Activated T-helper 1 cell treated with anti-CD3 and anti-CD28 coated beads, Interleukin-12 subunit alpha, Interleukin-12 subunit beta, Interleukin-2, Interleukin-4 antibody, amounts not matched to agents 30 ng/mL and 10 ng/mL and 1 ng/mL, durations not matched to agents 14 hours and 24 hours and 36 hours (primary cell): ENCODE results near the gene NLRC5. TPM values are rescaled to one million over a fixed set of nuclear protein-coding genes. Genes with fewer than 3 reads are reported as not detected.
"Not testable (repeated sequence)": the region's sequence is repeated elsewhere in the genome, so short reads cannot be mapped to it uniquely, and the experiment has no call there.

Experiments
- DNase-seq: peaks from one replicate; pipeline ENCODE4 v3.0.0; 2021; ENCODE audit warnings: low spot score
- H3K27ac Mint-ChIP-seq: one replicate; pipeline ENCODE4 v1.8.0; 2021; ENCODE audit warnings: mild to moderate bottlenecking, mixed read lengths
- H3K27me3 Mint-ChIP-seq: one replicate; pipeline ENCODE4 v1.8.0; 2022; ENCODE audit warnings: mild to moderate bottlenecking, moderate library complexity, mixed read lengths; ENCODE audit not compliant: insufficient read depth
- H3K36me3 Mint-ChIP-seq: one replicate; pipeline ENCODE4 v1.8.0; 2021; ENCODE audit warnings: low read depth, mixed read lengths
- H3K4me1 Mint-ChIP-seq: one replicate; pipeline ENCODE4 v1.8.0; 2021; ENCODE audit warnings: low read depth, mixed read lengths
- H3K4me3 Mint-ChIP-seq: one replicate; pipeline ENCODE4 v1.8.0; 2021; ENCODE audit warnings: mild to moderate bottlenecking, moderate library complexity, mixed read lengths
- H3K9me3 Mint-ChIP-seq: one replicate; pipeline ENCODE4 v1.8.0; 2021; ENCODE audit warnings: mixed read lengths
- intact Hi-C: fragments of 100-400 bp; cut with micrococcal nuclease; formaldehyde crosslinking; loops from one replicate; pipeline ENCODE4 v1.15.1; 2024
- total RNA-seq: library from RNA; stranded (reverse); gene quantifications from 2 replicates; pipeline ENCODE4 v1.2.3, GENCODE V29; 2022

The NLRC5 gene
- total RNA-seq, 1 donor from 2014 or later: 175 TPM

DNA sequence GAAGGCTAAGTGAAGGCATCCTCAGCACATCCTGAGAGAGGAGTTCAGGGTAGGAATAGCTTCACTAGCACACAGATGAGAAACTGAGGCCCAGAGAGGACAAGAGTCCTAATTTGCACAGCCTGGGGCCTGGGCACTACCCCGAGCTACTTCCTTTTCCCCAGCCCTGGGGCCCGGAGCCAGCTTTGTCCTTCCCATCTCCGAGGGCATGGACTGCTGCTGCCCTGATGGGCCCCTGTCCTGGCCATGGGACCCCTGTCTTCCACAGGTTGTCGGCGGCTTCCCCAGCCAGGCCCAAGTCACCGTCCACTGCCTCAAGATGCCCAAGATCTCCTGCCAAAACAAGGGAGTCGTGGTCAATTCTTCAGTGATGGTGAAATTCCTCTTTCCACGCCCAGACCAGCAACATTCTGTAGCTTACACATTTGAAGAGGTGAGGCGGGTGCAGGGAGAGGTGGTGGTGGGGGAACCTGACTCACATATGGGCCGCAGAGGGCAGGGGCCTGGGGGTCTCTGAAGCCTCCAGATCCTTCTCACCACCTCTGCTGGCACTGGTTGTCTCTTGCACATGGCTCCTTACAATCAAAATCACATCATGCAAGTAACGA lies 11.4 kb upstream of the NLRC5 start:
- no peak for DNase-seq
- no peak overlapping the region for H3K4me3 Mint-ChIP-seq

DNA sequence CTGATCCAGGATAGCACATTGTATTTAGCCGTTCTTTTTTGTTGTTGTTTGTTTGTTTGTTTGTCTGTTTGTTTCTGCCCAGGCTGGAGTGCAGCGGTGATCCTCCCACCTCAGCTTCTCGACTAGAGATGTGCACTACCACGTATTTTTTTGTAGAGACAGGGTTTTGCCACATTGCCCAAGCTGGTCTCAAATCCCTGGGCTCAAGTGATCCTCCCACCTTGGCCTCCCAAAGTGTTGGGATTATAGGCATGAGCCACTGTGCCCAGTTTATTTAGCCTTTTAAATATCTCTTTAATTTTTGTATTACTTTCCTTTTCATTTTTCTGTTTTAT lies 9.2 kb upstream of the NLRC5 start:
- peaks cover 31% of the 10 kb centered on the region for H3K36me3 Mint-ChIP-seq
- no peak overlapping the region for H3K27ac Mint-ChIP-seq
- H3K4me1 Mint-ChIP-seq: peaks cover 52% of the 10 kb centered on the region
- H3K4me3 Mint-ChIP-seq: no peak overlapping the region
- no peaks in the 10 kb centered on the region for H3K27me3 Mint-ChIP-seq
- no peaks in the 10 kb centered on the region for H3K9me3 Mint-ChIP-seq
- intact Hi-C loops: no loop called here
- DNase-seq: no peak

More for the DNA sequence above, 11.4 kb upstream of the NLRC5 start:
- H3K36me3 Mint-ChIP-seq: peaks cover 19% of the 10 kb centered on the region
- H3K4me1 Mint-ChIP-seq: peaks cover 52% of the 10 kb centered on the region
- H3K27me3 Mint-ChIP-seq: no peaks in the 10 kb centered on the region
- H3K9me3 Mint-ChIP-seq: no peaks in the 10 kb centered on the region
- H3K27ac Mint-ChIP-seq: no peak overlapping the region
- intact Hi-C loops: no loop called here

DNA sequence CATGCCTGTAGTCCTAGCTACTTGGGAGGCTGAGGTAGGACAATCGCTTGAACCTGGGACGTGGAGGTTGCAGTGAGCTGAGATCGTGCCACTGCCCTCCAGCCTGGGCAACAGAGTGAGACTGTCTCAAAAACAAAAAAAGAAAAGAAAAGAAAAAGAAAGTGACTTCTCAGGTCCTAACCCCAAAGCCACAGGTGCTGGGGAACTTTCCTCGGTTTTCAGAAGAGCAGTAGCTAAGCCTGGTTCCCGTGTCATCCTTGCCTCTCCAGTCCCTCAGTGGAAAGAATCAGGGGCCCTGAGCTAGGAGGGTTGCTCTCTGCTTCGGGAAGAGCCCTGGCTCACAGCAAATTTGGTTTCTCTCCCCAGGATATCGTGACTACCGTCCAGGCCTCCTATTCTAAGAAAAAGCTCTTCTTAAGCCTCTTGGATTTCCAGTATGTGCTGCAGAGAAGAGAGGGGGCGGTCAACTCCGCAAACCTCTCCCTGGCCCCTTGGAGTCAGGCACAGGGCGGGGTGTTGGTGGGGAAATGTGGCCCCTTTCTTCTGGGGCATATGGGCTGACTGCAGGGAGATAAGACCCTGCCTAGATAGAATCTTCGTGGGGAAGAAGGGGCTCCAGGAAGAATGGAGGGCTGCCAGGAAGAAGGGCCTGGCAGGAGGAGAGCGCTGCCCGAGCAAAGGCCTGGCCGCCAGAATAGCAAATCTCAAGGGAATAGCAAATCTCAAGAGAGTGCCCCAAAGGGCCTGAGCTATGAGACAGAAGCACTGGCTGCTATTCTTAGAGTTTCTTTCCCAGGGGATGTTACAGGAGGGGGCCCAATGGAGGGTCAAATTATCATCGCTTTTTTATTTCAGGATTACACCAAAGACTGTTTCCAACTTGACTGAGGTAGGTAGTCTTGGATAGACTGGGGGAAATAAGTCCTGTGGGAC lies 8.3 kb upstream of the NLRC5 start:
- no peak for DNase-seq
- intact Hi-C loops: no loop called here

GRCh38 chr16:56981729-56982271 lies 7.6 kb upstream of the NLRC5 start:
- no peak for DNase-seq
- H3K27me3 Mint-ChIP-seq: no peaks in the 10 kb centered on the region
- H3K4me1 Mint-ChIP-seq: peaks cover 58% of the 10 kb centered on the region
- no peak overlapping the region for H3K4me3 Mint-ChIP-seq
- peaks cover 37% of the 10 kb centered on the region for H3K36me3 Mint-ChIP-seq
- peak overlapping the region; percentile 45 for H3K27ac Mint-ChIP-seq
- no peaks in the 10 kb centered on the region for H3K9me3 Mint-ChIP-seq
- intact Hi-C loops: no loop called here

More for the DNA sequence above, 8.3 kb upstream of the NLRC5 start:
- Mint-ChIP-seq H3K36me3 (peaks cover 33% of the 10 kb centered on the region), H3K27ac (peak overlapping the region; percentile 70), H3K27me3 (no peaks in the 10 kb centered on the region), H3K4me3 (no peak overlapping the region), H3K4me1 (peaks cover 52% of the 10 kb centered on the region), H3K9me3 (no peaks in the 10 kb centered on the region)

DNA sequence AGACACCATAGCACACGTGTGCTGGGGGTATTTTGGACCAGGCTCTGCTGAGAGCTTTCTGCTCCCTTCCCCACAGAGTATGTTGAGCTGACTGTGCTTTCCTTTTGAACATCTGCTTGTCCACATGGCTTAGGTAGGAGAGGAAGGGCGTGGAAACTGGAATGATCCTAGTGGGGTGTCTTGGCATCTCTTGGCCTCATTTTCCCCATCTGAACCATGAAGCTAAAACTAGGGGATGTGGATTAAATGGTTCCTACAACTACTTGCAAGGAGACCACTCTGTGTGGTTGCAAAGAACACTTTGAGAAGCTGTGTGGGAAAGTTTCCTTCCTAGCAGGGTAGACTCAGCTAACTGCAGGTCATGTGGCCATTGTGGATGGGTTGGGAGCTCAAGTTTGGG lies 6.7 kb upstream of the NLRC5 start:
- Mint-ChIP-seq H3K9me3 (no peaks in the 10 kb centered on the region), H3K36me3 (peaks cover 41% of the 10 kb centered on the region), H3K4me1 (peaks cover 67% of the 10 kb centered on the region), H3K4me3 (no peak overlapping the region), H3K27ac (peak overlapping the region; percentile 4), H3K27me3 (no peaks in the 10 kb centered on the region)
- DNase-seq: no peak
- intact Hi-C loops: no loop called here

- no peak for DNase-seq
- intact Hi-C loops: no loop called here
- Mint-ChIP-seq H3K4me3 (no peak overlapping the region), H3K9me3 (no peaks in the 10 kb centered on the region), H3K4me1 (peaks cover 73% of the 10 kb centered on the region), H3K27ac (peak overlapping the region; percentile 4), H3K36me3 (peaks cover 46% of the 10 kb centered on the region), H3K27me3 (no peaks in the 10 kb centered on the region)
These were observed 6.1 kb upstream of the NLRC5 start for GRCh38 chr16:56983211-56983751.

DNA sequence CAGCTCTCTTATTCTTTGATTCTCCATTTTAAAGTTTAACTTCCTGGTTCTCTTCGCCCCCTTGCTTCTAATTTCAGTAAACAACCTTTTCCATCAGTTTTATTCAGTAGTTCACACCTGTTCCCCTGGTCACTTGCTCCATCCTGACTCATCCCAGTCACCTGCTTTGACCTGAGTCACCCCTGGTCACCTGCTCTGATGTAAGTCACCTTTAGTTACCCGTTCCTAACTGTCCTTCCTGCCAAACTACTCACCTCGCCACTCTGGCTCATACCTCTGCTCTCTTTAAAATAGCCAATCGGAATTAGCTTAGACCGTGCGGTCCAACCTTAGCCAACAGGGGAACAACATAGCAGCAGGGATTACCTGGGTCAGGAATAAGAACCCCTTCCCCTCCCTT lies 4.7 kb upstream of the NLRC5 start:
- Mint-ChIP-seq H3K36me3 (peaks cover 53% of the 10 kb centered on the region), H3K4me3 (peak overlapping the region; percentile 2), H3K9me3 (no peaks in the 10 kb centered on the region), H3K4me1 (peaks cover 81% of the 10 kb centered on the region), H3K27me3 (no peaks in the 10 kb centered on the region), H3K27ac (peak overlapping the region; percentile 54)
- DNase-seq: no peak
- intact Hi-C loops: no loop called here

- no peak for DNase-seq
- Mint-ChIP-seq H3K9me3 (no peaks in the 10 kb centered on the region), H3K27ac (peak overlapping the region; percentile 76), H3K36me3 (peaks cover 58% of the 10 kb centered on the region), H3K27me3 (no peaks in the 10 kb centered on the region), H3K4me3 (peak overlapping the region; percentile 46), H3K4me1 (peaks cover 86% of the 10 kb centered on the region)
- intact Hi-C loops: no loop called here
These were observed 3.9 kb upstream of the NLRC5 start for GRCh38 chr16:56985288-56985961.

GRCh38 chr16:56985962-56986360 lies 3.4 kb upstream of the NLRC5 start:
- Mint-ChIP-seq H3K27ac (peak overlapping the region; percentile 76), H3K4me1 (peaks cover 88% of the 10 kb centered on the region), H3K27me3 (no peaks in the 10 kb centered on the region), H3K4me3 (peak overlapping the region; percentile 46), H3K9me3 (no peaks in the 10 kb centered on the region), H3K36me3 (peaks cover 61% of the 10 kb centered on the region)
- intact Hi-C loops: no loop called here
- DNase-seq: no peak

GRCh38 chr16:56986361-56986760 lies 3.0 kb upstream of the NLRC5 start:
- Mint-ChIP-seq H3K27me3 (no peaks in the 10 kb centered on the region), H3K36me3 (peaks cover 57% of the 10 kb centered on the region), H3K4me1 (peaks cover 86% of the 10 kb centered on the region), H3K27ac (peak overlapping the region; percentile 66), H3K9me3 (no peaks in the 10 kb centered on the region), H3K4me3 (peak overlapping the region; percentile 97)
- intact Hi-C loops: no loop called here
- DNase-seq: no peak

DNA sequence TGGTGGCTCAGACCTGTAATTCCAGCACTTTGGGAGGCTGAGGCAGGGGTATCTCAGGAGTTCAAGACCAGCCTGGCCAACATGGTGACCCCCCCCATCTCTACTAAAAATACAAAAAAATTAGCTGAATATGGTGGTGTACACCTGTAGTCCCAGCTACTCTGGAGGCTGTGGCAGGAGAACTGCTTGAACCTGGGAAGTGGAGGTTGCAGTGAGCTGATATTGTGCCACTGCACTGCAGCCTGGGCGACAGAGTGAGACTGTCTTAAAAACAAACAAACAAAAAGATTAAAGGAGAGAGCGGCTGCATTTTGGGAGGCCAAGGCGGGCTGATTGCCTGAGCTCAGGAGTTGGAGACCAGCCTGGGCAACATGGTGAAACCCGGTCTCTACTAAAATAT lies 2.4 kb upstream of the NLRC5 start:
- Mint-ChIP-seq H3K27ac (peak overlapping the region; percentile 66), H3K4me3 (peak overlapping the region; percentile 97), H3K36me3 (peaks cover 57% of the 10 kb centered on the region), H3K4me1 (peaks cover 85% of the 10 kb centered on the region)
- intact Hi-C loops, DNase-seq, H3K27me3 Mint-ChIP-seq, H3K9me3 Mint-ChIP-seq: not testable (repeated sequence)

GRCh38 chr16:56987692-56988091 lies 1.7 kb upstream of the NLRC5 start:
- Mint-ChIP-seq H3K36me3 (peaks cover 53% of the 10 kb centered on the region), H3K9me3 (no peaks in the 10 kb centered on the region), H3K4me3 (peak overlapping the region; percentile 97), H3K4me1 (peaks cover 81% of the 10 kb centered on the region), H3K27me3 (no peaks in the 10 kb centered on the region), H3K27ac (peak overlapping the region; percentile 97)
- DNase-seq: no peak
- intact Hi-C loops: no loop called here
